GM12878 (cell line): ENCODE results near the gene AP1M1. TPM values are rescaled to one million over a fixed set of nuclear protein-coding genes. Genes with fewer than 3 reads are reported as not detected.

ENCODE experiments used
- ATAC-seq: fragments of 200-7000 bp; cut with Tn5 transposase; 3 replicates; pipeline ENCODE4 v1.9.1; 2020; ENCODE audit warnings: mild to moderate bottlenecking, moderate library complexity
- BruUV-seq: library from RNA; stranded (reverse); fragments of 400-500 nt; replicated peaks from 2 replicates; lab custom pipeline; 2021; lab: Mats Ljungman, UMichigan
- CTCF ChIA-PET: fragments of 300-600 bp; sonication (Branson Sonifier 250); formaldehyde crosslinking; extraction: SDS; loops from one replicate; lab custom pipeline; 2021; ENCODE audit warnings: inconsistent platforms; lab: Yijun Ruan, JAX
- POLR2A ChIA-PET: fragments of 350-600 bp; formaldehyde crosslinking; extraction: SDS; loops from one replicate; lab custom pipeline; 2021; ENCODE audit warnings: inconsistent platforms; lab: Charles Lee
- RAD21 ChIA-PET: fragments of 300-600 bp; sonication (Branson Sonifier 250); formaldehyde crosslinking; loops from one replicate; lab custom pipeline; 2023; ENCODE audit warnings: antibody characterized with exemption; ENCODE audit not compliant: unreplicated experiment; lab: Charles Lee
- SMC1A ChIA-PET: fragments of 300-600 bp; sonication (Branson Sonifier 250); formaldehyde crosslinking; loops from one replicate; lab custom pipeline; 2023; ENCODE audit not compliant: unreplicated experiment, uncharacterized antibody; lab: Charles Lee
- DNase-seq: peaks from one replicate; pipeline ENCODE4 v3.0.0-alpha.2; 2011; ENCODE audit warnings: low read depth, low spot score
- FAIRE-seq: peaks from 3 replicates; lab custom pipeline; 2011; peaks lifted over from hg19 to GRCh38; lab: Jason Lieb, UNC
- H2AFZ ChIP-seq: 2 replicates; pipeline ENCODE4 v1.6.0; 2011; ENCODE audit warnings: low read depth, low read length, control low read depth; ENCODE audit not compliant: control insufficient read depth
- H3K27ac ChIP-seq: 2 replicates; pipeline ENCODE4 v1.5.1; 2011; ENCODE audit warnings: control low read depth; ENCODE audit not compliant: control insufficient read depth, insufficient read depth
- H3K27me3 ChIP-seq, 2 experiments: replicated peaks in 1 of 2; 2 replicates each; pipeline versions ENCODE4 v1.6.0 to v1.6.1; 2011; ENCODE audit warnings: low read length in 1 of 2; ENCODE audit not compliant: control insufficient read depth in 2 of 2, insufficient read depth in 2 of 2
- H3K36me3 ChIP-seq, 2 experiments: 2 replicates each; pipeline ENCODE4 v1.5.1; 2011; ENCODE audit warnings: low read length in 1 of 2; ENCODE audit not compliant: control insufficient read depth in 2 of 2, insufficient read depth in 2 of 2
- H3K4me1 ChIP-seq: 2 replicates; pipeline ENCODE4 v1.6.1; 2011; ENCODE audit warnings: mild to moderate bottlenecking, low read length, moderate library complexity, mixed read lengths; ENCODE audit not compliant: control insufficient read depth, insufficient read depth
- H3K4me2 ChIP-seq: 2 replicates; pipeline ENCODE4 v1.6.0; 2011; ENCODE audit warnings: control low read depth; ENCODE audit not compliant: control insufficient read depth, insufficient read depth
- H3K4me3 ChIP-seq: fragments of 200-600 bp; sonication (generic); 2 replicates; pipeline ENCODE4 v1.5.1; 2016
- H3K79me2 ChIP-seq: 2 replicates; pipeline ENCODE4 v1.6.0; 2011; ENCODE audit warnings: low read length; ENCODE audit not compliant: control insufficient read depth, insufficient read depth
- H3K9ac ChIP-seq: 2 replicates; pipeline ENCODE4 v1.8.0; 2011; ENCODE audit warnings: low read length, control low read depth, mixed read lengths; ENCODE audit not compliant: control insufficient read depth, insufficient read depth
- H3K9me3 ChIP-seq: replicated peaks from 3 replicates; pipeline ENCODE4 v1.5.1; 2011; ENCODE audit warnings: mild to moderate bottlenecking, low read length; ENCODE audit not compliant: control insufficient read depth, insufficient read depth
- H4K20me1 ChIP-seq: 2 replicates; pipeline ENCODE4 v1.6.0; 2011; ENCODE audit not compliant: control insufficient read depth, insufficient read depth
- BACH1 ChIP-seq: fragments of 450-650 bp; IDR thresholded peaks from 2 replicates; pipeline ENCODE4 v1.6.1; 2017; ENCODE audit warnings: mild to moderate bottlenecking, borderline replicate concordance
- POLR2A ChIP-seq: IDR thresholded peaks from 2 replicates; pipeline ENCODE4 v1.6.1; 2011; ENCODE audit warnings: low read depth, mild to moderate bottlenecking, low read length
- RUNX3 ChIP-seq: IDR thresholded peaks from 2 replicates; pipeline ENCODE4 v1.6.1; 2012; ENCODE audit warnings: low read length, inconsistent platforms
- SP1 ChIP-seq: IDR thresholded peaks from one replicate; pipeline ENCODE4 v1.6.1; 2011; ENCODE audit warnings: low read depth, low read length
- SPI1 ChIP-seq: IDR thresholded peaks from 2 replicates; pipeline ENCODE4 v1.6.1; 2011; ENCODE audit warnings: low read depth, mild to moderate bottlenecking, low read length, moderate library complexity, borderline replicate concordance; ENCODE audit not compliant: insufficient read depth
- WGBS: methylation state at CpG from one replicate; pipeline ENCODE4 v1.1.6; 2016; ENCODE audit warnings: low lambda C conversion rate; ENCODE audit not compliant: insufficient replicate concordance, insufficient coverage; ENCODE audit errors: missing lambda C conversion rate; 5-methylcytosine and 5-hydroxymethylcytosine counted together
- in situ Hi-C: fragments of 300-500 bp; cut with MboI; formaldehyde crosslinking; loops from 9 replicates; pipeline ENCODE4 v1.14.3; 2018; ENCODE audit warnings: mixed read lengths
- intact Hi-C: fragments of 100-400 bp; cut with micrococcal nuclease; formaldehyde crosslinking; loops from one replicate; pipeline ENCODE4 v1.14.2; 2022; ENCODE audit not compliant: unreplicated experiment
- polyA plus RNA-seq, 11 experiments: library from polyadenylated mRNA; depleted of rRNA in 4 of 11; unstranded in 6 of 11; stranded (reverse) in 5 of 11; fragments of >200 nt; fragmentation: Nextera tagmentation in 4 of 11; fragmentation: Illumina TruSeq in 1 of 11; extraction: Ambion mirVana in 4 of 11; extraction: Trizol in 1 of 11; gene quantifications; 1 replicate in 1 of 11; 2 replicates in 10 of 11; pipeline versions ENCODE4 v1.2.1 to v1.2.3, GENCODE V29; 2011 to 2016; ENCODE audit warnings: inconsistent platforms in 2 of 11, missing spikeins in 2 of 11, low read depth in 1 of 11
- total RNA-seq, 4 experiments: library from RNA; depleted of rRNA in 3 of 4; stranded (reverse); fragments of >200 nt in 3 of 4; fragmentation: Illumina TruSeq in 1 of 4; extraction: Trizol in 1 of 4; gene quantifications; 2 replicates each; pipeline versions ENCODE4 v1.2.1 to v1.2.3, GENCODE V29; 2013 to 2021
- TF ChIP-seq, protein P1 (sequence below): IDR thresholded peaks from 2 replicates; pipeline ENCODE4 v1.6.1; 2011; ENCODE audit warnings: low read depth, low read length, improper control_type of control experiment, borderline replicate concordance

Gene AP1M1
- total and polyA plus RNA-seq, 10 of the 15 experiments (the other 5 are each of a cell fraction or from before 2014, with no cell fraction given): 1.0 to 116 (median 44.7) TPM

DNA sequence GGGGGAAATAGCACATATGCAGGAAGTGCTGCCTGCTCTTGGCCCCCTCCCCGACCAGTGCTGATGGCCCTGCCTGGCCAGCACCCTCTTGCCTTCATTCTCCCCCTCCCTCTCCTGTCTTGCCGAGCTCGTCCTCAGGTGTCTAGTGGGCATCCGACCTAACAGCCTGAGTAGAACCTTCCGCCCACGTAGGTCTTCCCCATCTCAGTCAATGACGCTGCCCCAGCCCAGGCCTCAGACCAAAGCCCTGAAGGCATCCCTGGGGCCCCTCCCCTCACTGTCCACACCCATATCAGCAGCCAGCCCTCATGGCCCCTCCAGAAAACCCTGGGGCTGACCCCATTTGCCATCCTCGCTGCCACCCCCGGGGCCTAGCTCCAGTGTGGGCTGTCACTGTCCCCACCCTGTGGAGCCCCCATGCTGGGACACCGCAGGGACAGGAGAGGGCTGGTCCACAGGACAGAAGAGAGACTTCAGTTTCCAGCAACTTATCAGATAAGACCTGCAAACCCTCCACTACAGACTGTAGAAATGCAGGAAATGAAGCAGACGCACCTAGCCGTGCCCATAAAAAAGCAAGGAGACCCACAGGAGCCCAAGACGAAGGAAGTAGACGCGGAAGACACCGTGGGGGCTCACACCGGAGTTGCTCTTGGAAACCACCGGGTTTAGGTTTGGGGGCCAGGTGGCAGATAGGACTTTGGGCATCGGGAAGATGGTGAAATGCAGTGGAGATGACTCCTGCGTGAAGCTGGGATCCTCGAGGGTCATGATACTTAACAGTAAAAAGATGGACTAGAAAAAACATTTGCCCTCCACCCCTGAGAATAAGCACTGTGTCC is 38.3 kb downstream of the AP1M1 start:
- FAIRE-seq: no peak
- H3K4me3 ChIP-seq: no peak overlapping the region
- no peak overlapping the region for H3K4me2 ChIP-seq
- peaks cover 0 to 4% of the 10 kb centered on the region in 2 experiments; a peak in 3 of 4 replicates for H3K36me3 ChIP-seq
- BruUV-seq: no TSS peak
- in situ Hi-C loops: no loop called here
- H3K27ac ChIP-seq: no peak overlapping the region
- no peak overlapping the region for H2AFZ ChIP-seq
- no peak for TF ChIP-seq RUNX3
- 0 out of 2 replicates have a peak, but pooled peaks have one; percentile 36 for TF ChIP-seq POLR2A
- TF ChIP-seq, protein P1, sequence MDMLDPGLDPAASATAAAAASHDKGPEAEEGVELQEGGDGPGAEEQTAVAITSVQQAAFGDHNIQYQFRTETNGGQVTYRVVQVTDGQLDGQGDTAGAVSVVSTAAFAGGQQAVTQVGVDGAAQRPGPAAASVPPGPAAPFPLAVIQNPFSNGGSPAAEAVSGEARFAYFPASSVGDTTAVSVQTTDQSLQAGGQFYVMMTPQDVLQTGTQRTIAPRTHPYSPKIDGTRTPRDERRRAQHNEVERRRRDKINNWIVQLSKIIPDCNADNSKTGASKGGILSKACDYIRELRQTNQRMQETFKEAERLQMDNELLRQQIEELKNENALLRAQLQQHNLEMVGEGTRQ: no peak
- SMC1A ChIA-PET: no interaction called here
- no peaks in the 10 kb centered on the region for H3K79me2 ChIP-seq
- POLR2A ChIA-PET: no interaction called here
- no peak overlapping the region for H3K9ac ChIP-seq
- 88% methylated on average over 21 of the region's 21 CpGs for WGBS
- no peaks in the 10 kb centered on the region for H3K27me3 ChIP-seq
- no peak for ATAC-seq
- intact Hi-C loops: no loop called here
- H3K4me1 ChIP-seq: no peaks in the 10 kb centered on the region
- no peak for DNase-seq
- no peaks in the 10 kb centered on the region for H3K9me3 ChIP-seq
- RAD21 ChIA-PET: no interaction called here
- no peaks in the 10 kb centered on the region for H4K20me1 ChIP-seq
- CTCF ChIA-PET: no interaction called here

DNA sequence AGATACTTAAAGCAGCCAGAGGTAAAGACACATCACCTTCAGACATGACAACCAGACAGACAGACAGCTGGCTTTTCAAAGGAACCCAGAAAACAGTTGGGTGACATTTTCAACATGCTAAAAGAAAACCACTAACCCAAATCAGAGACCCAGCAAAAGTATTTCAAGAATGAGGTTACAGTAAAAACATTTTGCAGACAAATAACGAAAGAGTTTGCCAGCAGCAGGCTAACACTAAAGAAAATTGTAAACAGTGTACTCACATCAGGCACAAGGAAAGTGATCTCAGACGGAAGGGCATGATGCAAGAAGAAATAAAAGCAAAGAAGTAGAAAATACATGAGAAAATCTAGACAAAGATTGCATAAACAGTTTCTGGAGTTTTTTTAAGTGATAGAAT is 46.4 kb downstream of the AP1M1 start:
- FAIRE-seq (no peak), ATAC-seq (no peak), DNase-seq (no peak)
- Histone ChIP-seq H3K9me3 (no peaks in the 10 kb centered on the region), H3K36me3 (no peaks in the 10 kb centered on the region), H3K4me3 (no peak overlapping the region), H3K4me2 (no peak overlapping the region), H4K20me1 (no peaks in the 10 kb centered on the region), H3K9ac (no peak overlapping the region), H3K79me2 (no peaks in the 10 kb centered on the region), H3K27ac (no peak overlapping the region), H3K27me3 (no peaks in the 10 kb centered on the region), H3K4me1 (no peaks in the 10 kb centered on the region), H2AFZ (no peak overlapping the region)
- intact Hi-C loops: no loop called here
- in situ Hi-C loops: no loop called here
- no TSS peak for BruUV-seq
- ChIA-PET POLR2A (interaction anchor here (0.9 kb wide), 1 partner anchor 19 kb away, joined by 7 read pairs; no protein-coding TSS in a partner anchor), RAD21 (no interaction called here), SMC1A (no interaction called here), CTCF (interaction anchor here (1.0 to 9.5 kb wide), 3 partner anchors 138 to 203 kb away, joined by 3 to 192 read pairs (median 93); no protein-coding TSS in a partner anchor)
- WGBS: 0% methylated on average over 2 of the region's 2 CpGs
- TF ChIP-seq BACH1 (no peak), SPI1 (no peak), SP1 (no peak)
